Tibial nerve (tissue), 4 donors: ENCODE measurements around the gene UGT1A4. TPM values are rescaled to one million over a fixed set of nuclear protein-coding genes. Genes with fewer than 3 reads are reported as not detected.
"Not testable (repeated sequence)": the region's sequence is repeated elsewhere in the genome, so short reads cannot be mapped to it uniquely, and the experiment has no call there.

Experiments
- DNase-seq, 2 donors: peaks; one replicate each; pipeline ENCODE4 v3.0.0-alpha.2; 2019; ENCODE audit warnings: low spot score in 2 of 2
- H3K27ac ChIP-seq, 4 donors: fragments of 200-600 bp; sonication (generic) in 3 of 4; one replicate each; pipeline ENCODE4 v1.5.1; 2017 to 2019; ENCODE audit warnings: mild to moderate bottlenecking in 1 of 4
- H3K27me3 ChIP-seq, 2 donors: fragments of 200-600 bp; sonication (generic) in 1 of 2; one replicate each; pipeline versions ENCODE4 v1.5.1 to v1.6.0; 2017 to 2019
- H3K36me3 ChIP-seq, 3 donors: fragments of 200-600 bp; sonication (generic); one replicate each; pipeline ENCODE4 v1.5.1; 2018 to 2019
- H3K4me1 ChIP-seq, 4 donors: fragments of 200-600 bp; sonication (generic) in 3 of 4; one replicate each; pipeline ENCODE4 v1.5.1; 2017 to 2019
- H3K4me3 ChIP-seq, 4 donors: fragments of 200-600 bp; sonication (generic) in 3 of 4; one replicate each; pipeline ENCODE4 v1.5.1; 2017 to 2019; ENCODE audit warnings: mild to moderate bottlenecking in 1 of 4, moderate library complexity in 1 of 4
- H3K9me3 ChIP-seq, 4 donors: fragments of 200-600 bp; sonication (generic) in 3 of 4; one replicate each; pipeline ENCODE4 v1.5.1; 2017 to 2019
- EP300 ChIP-seq, 2 donors: sonication (generic); formaldehyde crosslinking; IDR thresholded peaks; one replicate each; pipeline ENCODE4 v1.6.1; 2017; ENCODE audit warnings: antibody characterized with exemption in 2 of 2, mild to moderate bottlenecking in 1 of 2
- POLR2A ChIP-seq, 2 donors: fragments of 450-650 bp; IDR thresholded peaks; one replicate each; pipeline ENCODE4 v1.6.1; 2017; ENCODE audit warnings: antibody characterized with exemption in 2 of 2, mild to moderate bottlenecking in 2 of 2, moderate library complexity in 2 of 2
- WGBS, 2 donors: methylation state at CpG; one replicate each; pipeline ENCODE4 v1.1.5; 2018; 5-methylcytosine and 5-hydroxymethylcytosine counted together
- total RNA-seq, 4 donors: library from RNA; depleted of rRNA; stranded (reverse); fragments of >200 nt; gene quantifications; one replicate each; pipeline ENCODE4 v1.1.0, GENCODE V29; 2016
- TF ChIP-seq, protein P1 (sequence below), 5 experiments: fragments of 200-600 bp in 3 of 5; fragments of 450-650 bp in 2 of 5; sonication (generic) in 3 of 5; IDR thresholded peaks; one replicate each; pipeline ENCODE4 v1.5.1; 2016 to 2019; ENCODE audit warnings: antibody characterized with exemption in 5 of 5, mild to moderate bottlenecking in 3 of 5, moderate library complexity in 2 of 5

Gene UGT1A4
- total RNA-seq, 4 donors from 2014 or later, result not detected

DNA sequence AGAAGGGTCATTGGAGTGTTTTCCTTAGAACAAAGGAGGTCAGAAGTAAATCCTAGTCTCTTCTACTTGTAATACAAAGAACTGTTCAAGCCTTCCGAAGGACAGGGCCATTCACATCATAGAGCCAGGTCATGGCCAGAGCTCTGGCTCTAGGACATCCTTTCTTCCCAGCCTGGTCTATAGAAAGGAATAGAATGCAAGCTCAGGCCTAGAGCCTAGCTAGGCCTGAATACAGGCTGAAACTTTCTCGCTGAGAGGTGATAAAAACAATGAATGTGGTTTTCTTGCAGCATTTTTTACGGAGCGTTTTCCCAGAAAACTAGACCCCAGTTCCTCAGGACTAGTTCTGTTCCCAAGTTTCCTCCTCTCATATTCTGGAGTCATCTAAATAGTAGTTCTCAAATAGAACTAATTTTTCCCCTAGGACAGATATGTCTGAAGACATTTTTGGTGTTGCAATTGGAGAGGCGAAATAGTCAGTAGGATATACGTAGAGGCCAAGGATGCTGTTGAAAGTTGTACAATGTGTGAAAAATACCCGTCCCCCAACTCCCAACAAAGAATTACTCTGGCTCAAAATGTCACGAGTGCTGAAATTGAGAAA, 19.0 kb upstream of the UGT1A4 start:
- no peaks in the 10 kb centered on the region for H3K36me3 ChIP-seq
- 81 to 83% methylated on average over 8 of the region's 8 CpGs for WGBS, 2 donors
- H3K27ac ChIP-seq, result no peak overlapping the region
- no peak for DNase-seq
- H3K27me3 ChIP-seq, result no peaks in the 10 kb centered on the region
- no peaks in the 10 kb centered on the region for H3K4me1 ChIP-seq
- H3K4me3 ChIP-seq, result no peak overlapping the region
- peaks cover 0 to 1% (median 0%) of the 10 kb centered on the region in 4 donors for H3K9me3 ChIP-seq
- TF ChIP-seq, protein P1, sequence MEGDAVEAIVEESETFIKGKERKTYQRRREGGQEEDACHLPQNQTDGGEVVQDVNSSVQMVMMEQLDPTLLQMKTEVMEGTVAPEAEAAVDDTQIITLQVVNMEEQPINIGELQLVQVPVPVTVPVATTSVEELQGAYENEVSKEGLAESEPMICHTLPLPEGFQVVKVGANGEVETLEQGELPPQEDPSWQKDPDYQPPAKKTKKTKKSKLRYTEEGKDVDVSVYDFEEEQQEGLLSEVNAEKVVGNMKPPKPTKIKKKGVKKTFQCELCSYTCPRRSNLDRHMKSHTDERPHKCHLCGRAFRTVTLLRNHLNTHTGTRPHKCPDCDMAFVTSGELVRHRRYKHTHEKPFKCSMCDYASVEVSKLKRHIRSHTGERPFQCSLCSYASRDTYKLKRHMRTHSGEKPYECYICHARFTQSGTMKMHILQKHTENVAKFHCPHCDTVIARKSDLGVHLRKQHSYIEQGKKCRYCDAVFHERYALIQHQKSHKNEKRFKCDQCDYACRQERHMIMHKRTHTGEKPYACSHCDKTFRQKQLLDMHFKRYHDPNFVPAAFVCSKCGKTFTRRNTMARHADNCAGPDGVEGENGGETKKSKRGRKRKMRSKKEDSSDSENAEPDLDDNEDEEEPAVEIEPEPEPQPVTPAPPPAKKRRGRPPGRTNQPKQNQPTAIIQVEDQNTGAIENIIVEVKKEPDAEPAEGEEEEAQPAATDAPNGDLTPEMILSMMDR (IDR thresholded peaks at IDR 0.05), result no peak
- TF ChIP-seq POLR2A (IDR thresholded peaks at IDR 0.05) (no peak), EP300 (IDR thresholded peaks at IDR 0.05) (no peak)

DNA sequence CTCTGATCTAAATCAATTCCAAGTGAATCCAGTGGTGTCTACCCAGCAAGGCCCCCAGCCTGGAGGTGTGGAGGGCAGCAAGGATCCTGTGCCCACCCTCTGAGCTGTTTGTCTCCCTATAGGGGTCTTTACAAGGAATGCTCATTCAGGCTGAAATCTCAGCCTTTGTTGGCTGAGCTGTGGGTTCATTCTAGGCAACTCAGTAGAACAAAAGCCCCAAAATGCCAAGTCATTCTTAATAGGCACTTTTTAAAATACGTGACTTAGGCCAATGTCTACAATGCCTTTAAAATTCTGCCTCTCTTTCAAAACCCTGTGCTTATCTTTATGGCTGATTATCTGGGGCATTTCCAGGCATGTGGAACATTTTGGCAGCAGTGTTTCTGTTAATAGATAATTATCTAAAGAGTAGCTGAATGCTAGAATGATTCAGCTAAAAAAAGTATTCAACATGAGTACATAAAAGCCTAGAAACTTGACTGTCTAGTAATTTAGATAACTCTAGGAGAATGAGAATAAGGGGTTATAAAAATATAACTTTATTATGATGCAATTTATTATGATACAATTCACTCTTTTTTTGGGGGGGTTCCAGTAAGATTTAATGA, 18.4 kb upstream of the UGT1A4 start:
- Histone ChIP-seq H3K4me1 (no peaks in the 10 kb centered on the region), H3K27me3 (no peaks in the 10 kb centered on the region), H3K36me3 (no peaks in the 10 kb centered on the region), H3K9me3 (peaks cover 0 to 6% (median 0%) of the 10 kb centered on the region in 4 donors), H3K4me3 (no peak overlapping the region), H3K27ac (no peak overlapping the region)
- TF ChIP-seq, protein P1 (IDR thresholded peaks at IDR 0.05), result no peak
- TF ChIP-seq POLR2A (IDR thresholded peaks at IDR 0.05) (no peak), EP300 (IDR thresholded peaks at IDR 0.05) (no peak)
- DNase-seq, result no peak
- 33 to 50% methylated on average over 1 of the region's 1 CpG for WGBS, 2 donors

DNA sequence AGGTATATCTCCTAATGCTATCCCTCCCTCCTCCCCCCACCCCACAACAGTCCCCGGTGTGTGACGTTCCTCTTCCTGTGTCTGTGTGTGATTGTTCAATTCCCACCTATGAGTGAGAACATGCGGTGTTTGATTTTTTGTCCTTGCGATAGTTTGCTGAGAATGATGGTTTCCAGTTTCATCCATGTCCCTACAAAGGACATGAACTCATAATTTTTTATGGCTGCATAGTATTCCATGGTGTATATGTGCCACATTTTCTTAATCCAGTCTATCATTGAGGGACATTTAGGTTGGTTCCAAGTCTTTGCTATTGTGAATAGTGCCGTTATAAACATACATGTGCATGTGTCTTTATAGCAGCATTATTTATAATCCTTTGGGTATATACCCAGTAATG, 17.7 kb upstream of the UGT1A4 start:
- H3K4me3 ChIP-seq, H3K27me3 ChIP-seq, H3K27ac ChIP-seq, H3K36me3 ChIP-seq, DNase-seq, H3K4me1 ChIP-seq, H3K9me3 ChIP-seq: not testable (repeated sequence)
- WGBS, 2 donors, result 94 to 96% methylated on average over 5 of the region's 5 CpGs

DNA sequence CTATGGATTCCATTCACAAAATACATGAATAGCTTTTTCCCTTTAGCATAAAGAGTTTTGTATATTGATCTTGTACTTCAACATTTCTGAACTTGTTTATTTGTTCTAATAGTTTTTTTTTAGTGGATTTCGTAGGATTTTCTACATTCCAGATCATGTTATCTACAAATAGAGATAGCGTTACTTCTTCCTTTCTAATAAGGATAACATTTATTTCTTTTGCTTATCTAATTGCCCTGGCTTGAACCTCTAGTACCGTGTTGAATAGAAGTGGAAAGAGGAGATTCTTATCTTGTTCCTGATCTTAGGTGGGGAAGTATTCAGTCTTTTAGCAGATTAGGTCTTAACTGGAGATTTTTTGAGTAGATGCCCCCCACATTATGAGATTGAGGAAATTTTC, 16.3 kb upstream of the UGT1A4 start:
- Histone ChIP-seq H3K36me3 (no peaks in the 10 kb centered on the region), H3K4me1 (no peaks in the 10 kb centered on the region), H3K9me3 (peaks cover 0 to 6% (median 0%) of the 10 kb centered on the region in 4 donors), H3K27ac (no peak overlapping the region), H3K4me3 (no peak overlapping the region), H3K27me3 (no peaks in the 10 kb centered on the region)
- 68 to 76% methylated on average over 3 of the region's 3 CpGs for WGBS, 2 donors
- DNase-seq, result no peak
- TF ChIP-seq, protein P1 (IDR thresholded peaks at IDR 0.05), result no peak
- TF ChIP-seq POLR2A (IDR thresholded peaks at IDR 0.05) (no peak), EP300 (IDR thresholded peaks at IDR 0.05) (no peak)

DNA sequence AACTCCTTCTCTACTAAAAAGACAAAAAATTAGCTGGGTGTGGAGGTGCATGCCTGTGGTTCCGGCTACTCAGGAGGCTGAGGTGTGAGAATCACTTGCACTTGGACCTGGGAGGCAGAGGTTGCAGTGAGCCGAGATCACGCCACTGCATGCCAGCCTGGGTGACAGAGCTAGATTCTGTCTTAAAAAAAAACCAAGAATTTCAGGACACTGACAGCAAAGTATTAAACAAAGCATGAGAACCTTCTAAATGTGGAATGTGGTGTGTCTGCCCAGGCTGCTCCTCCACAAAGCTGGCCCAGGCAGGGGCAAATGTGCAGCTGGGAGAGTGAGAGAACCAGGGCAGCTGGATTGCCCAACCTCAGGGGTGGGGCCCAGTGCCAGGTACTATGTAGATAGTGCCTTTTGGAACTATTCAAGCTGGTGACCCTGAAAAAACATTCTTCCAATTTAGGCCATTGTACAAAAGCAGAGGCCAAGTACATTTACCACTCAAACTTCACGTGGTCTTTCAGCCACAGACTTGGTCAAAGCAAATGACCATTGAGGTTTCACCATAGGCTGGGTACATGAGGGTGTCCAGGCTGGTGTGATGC, 12.5 kb upstream of the UGT1A4 start:
- TF ChIP-seq EP300 (IDR thresholded peaks at IDR 0.05) (no peak), POLR2A (IDR thresholded peaks at IDR 0.05) (no peak)
- TF ChIP-seq, protein P1 (IDR thresholded peaks at IDR 0.05), result no peak
- DNase-seq, result no peak
- Histone ChIP-seq H3K27ac (no peak overlapping the region), H3K27me3 (no peaks in the 10 kb centered on the region), H3K4me1 (no peaks in the 10 kb centered on the region), H3K36me3 (no peaks in the 10 kb centered on the region), H3K4me3 (no peak overlapping the region), H3K9me3 (peaks cover 0 to 6% (median 0%) of the 10 kb centered on the region in 4 donors)
- WGBS, 2 donors, result 65 to 79% methylated on average over 4 of the region's 4 CpGs
